ENCODE results near the gene CHRNA5. TPM values are rescaled to one million over a fixed set of nuclear protein-coding genes. Genes with fewer than 3 reads are reported as not detected.
"Not testable (repeated sequence)": the region's sequence is repeated elsewhere in the genome, so short reads cannot be mapped to it uniquely, and the experiment has no call there.

The CHRNA5 gene
- polyA plus RNA-seq (2013, experiment 1 of 2) = 17.3 TPM
- 18.2 TPM for polyA plus RNA-seq (2013, experiment 2 of 2)

- H3K27me3 ChIP-seq (ENCODE audit: control insufficient read depth in 3 of 3, insufficient read depth in 3 of 3, low read depth in 1 of 3, low read length in 3 of 3) = peaks cover 0 to 20% (median 0%) of the 10 kb centered on the region in 3 experiments
- H3K36me3 ChIP-seq (replicated peaks in 1 of 2; ENCODE audit: control insufficient read depth in 2 of 2, insufficient read depth in 2 of 2, low read length in 2 of 2) = no peaks in the 10 kb centered on the region
- H3K4ac ChIP-seq (ENCODE audit: low read length) = no peak within 1 kb of the TSS
- H3K4me1 ChIP-seq (ENCODE audit: control insufficient read depth in 2 of 2, insufficient read depth in 1 of 2, low read depth in 1 of 2, low read length in 2 of 2) = peaks cover 4% of the 10 kb centered on the region in 2 donors
- no peak within 1 kb of the TSS for H2BK5ac ChIP-seq (ENCODE audit: low read length)
- peak within 1 kb of the TSS; percentile 92 for H3K23ac ChIP-seq (ENCODE audit: low read depth, low read length, poor library complexity)
- peak within 1 kb of the TSS; percentile 79 to 90 for H3K4me3 ChIP-seq (ENCODE audit: low read length in 2 of 2)
- no CpG with 5 or more reads among the region's 75 CpGs for WGBS, 2 donors (ENCODE audit: extremely low coverage in 2 of 2, insufficient read length in 2 of 2, insufficient replicate concordance in 1 of 2)
- no peak within 1 kb of the TSS for H2AK5ac ChIP-seq (ENCODE audit: low read depth, low read length)
- DNase-seq (ENCODE audit: low spot score) = peak; percentile 96
- no peak within 1 kb of the TSS for H2BK15ac ChIP-seq (ENCODE audit: low read length)
- no peak within 1 kb of the TSS for H4K8ac ChIP-seq (ENCODE audit: low read depth, low read length)
- H3K9me3 ChIP-seq (replicated peaks in 1 of 2; ENCODE audit: control insufficient read depth in 2 of 2, insufficient read depth in 1 of 2, low read depth in 1 of 2, low read length in 2 of 2) = no peaks in the 10 kb centered on the region
- peak within 1 kb of the TSS; percentile 85 for H3K4me2 ChIP-seq (ENCODE audit: insufficient read depth, low read length, poor library complexity, severe bottlenecking)
- H2AFZ ChIP-seq (ENCODE audit: low read length) = peak within 1 kb of the TSS; percentile 96
- peak within 1 kb of the TSS; percentile 90 for H3K9ac ChIP-seq (ENCODE audit: low read depth, low read length, poor library complexity)
- no peak within 1 kb of the TSS for H4K91ac ChIP-seq (ENCODE audit: low read depth, low read length, poor library complexity)
- H3K14ac ChIP-seq (ENCODE audit: low read length) = no peak within 1 kb of the TSS
- H3K27ac ChIP-seq (replicated peaks; ENCODE audit: low read length) = peak within 1 kb of the TSS; percentile 93
- peaks cover 1% of the 10 kb centered on the region for H3K79me1 ChIP-seq (ENCODE audit: low read depth, low read length)
- peak within 1 kb of the TSS; percentile 94 for H3K18ac ChIP-seq (ENCODE audit: low read length)
- no peak within 1 kb of the TSS for H2BK12ac ChIP-seq (ENCODE audit: low read length)
- no peak within 1 kb of the TSS for H2BK120ac ChIP-seq (ENCODE audit: low read depth, low read length)
Observed at GRCh38 chr15:78565097-78565950, at the start of gene CHRNA5. Gene CHRNA5 (plus strand): TSS chr15:78565520. CDS start chr15:78565720, 200 bp downstream.

GRCh38 chr15:78520035-78520434, 45.3 kb upstream of the CHRNA5 start:
- H3K36me3 ChIP-seq (replicated peaks in 1 of 2; ENCODE audit: control insufficient read depth in 2 of 2, insufficient read depth in 2 of 2, low read length in 2 of 2); H2BK12ac ChIP-seq (ENCODE audit: low read length); H3K27me3 ChIP-seq (ENCODE audit: control insufficient read depth in 3 of 3, insufficient read depth in 3 of 3, low read depth in 1 of 3, low read length in 3 of 3); H2BK15ac ChIP-seq (ENCODE audit: low read length); H3K4ac ChIP-seq (ENCODE audit: low read length); H3K4me3 ChIP-seq (ENCODE audit: low read length in 2 of 2); H3K4me1 ChIP-seq (ENCODE audit: control insufficient read depth in 2 of 2, insufficient read depth in 1 of 2, low read depth in 1 of 2, low read length in 2 of 2); H2AK5ac ChIP-seq (ENCODE audit: low read depth, low read length); H3K79me1 ChIP-seq (ENCODE audit: low read depth, low read length); H3K4me2 ChIP-seq (ENCODE audit: insufficient read depth, low read length, poor library complexity, severe bottlenecking); H3K9ac ChIP-seq (ENCODE audit: low read depth, low read length, poor library complexity); DNase-seq (ENCODE audit: low spot score); H3K9me3 ChIP-seq (replicated peaks in 1 of 2; ENCODE audit: control insufficient read depth in 2 of 2, insufficient read depth in 1 of 2, low read depth in 1 of 2, low read length in 2 of 2); H2AFZ ChIP-seq (ENCODE audit: low read length); H4K91ac ChIP-seq (ENCODE audit: low read depth, low read length, poor library complexity); H3K18ac ChIP-seq (ENCODE audit: low read length); H3K27ac ChIP-seq (replicated peaks; ENCODE audit: low read length); H3K14ac ChIP-seq (ENCODE audit: low read length); H2BK120ac ChIP-seq (ENCODE audit: low read depth, low read length); H3K23ac ChIP-seq (ENCODE audit: low read depth, low read length, poor library complexity); H4K8ac ChIP-seq (ENCODE audit: low read depth, low read length); H2BK5ac ChIP-seq (ENCODE audit: low read length): not testable (repeated sequence)
- no CpG with 5 or more reads among the region's 3 CpGs for WGBS, 2 donors (ENCODE audit: extremely low coverage in 2 of 2, insufficient read length in 2 of 2, insufficient replicate concordance in 1 of 2)

- no peak overlapping the region for H3K18ac ChIP-seq (ENCODE audit: low read length)
- no peak overlapping the region for H2BK5ac ChIP-seq (ENCODE audit: low read length)
- H3K4me1 ChIP-seq (ENCODE audit: control insufficient read depth in 2 of 2, insufficient read depth in 1 of 2, low read depth in 1 of 2, low read length in 2 of 2) = peaks cover 0 to 2% of the 10 kb centered on the region in 2 donors
- DNase-seq (ENCODE audit: low spot score) = no peak
- no peak overlapping the region for H2BK15ac ChIP-seq (ENCODE audit: low read length)
- H3K27me3 ChIP-seq (ENCODE audit: control insufficient read depth in 3 of 3, insufficient read depth in 3 of 3, low read depth in 1 of 3, low read length in 3 of 3) = no peaks in the 10 kb centered on the region
- H3K23ac ChIP-seq (ENCODE audit: low read depth, low read length, poor library complexity) = no peak overlapping the region
- H3K27ac ChIP-seq (replicated peaks; ENCODE audit: low read length) = no peak overlapping the region
- no peak overlapping the region for H3K14ac ChIP-seq (ENCODE audit: low read length)
- H2AFZ ChIP-seq (ENCODE audit: low read length) = no peak overlapping the region
- peak overlapping the region in 1 of 2 donors; percentile 5 for H3K4me3 ChIP-seq (ENCODE audit: low read length in 2 of 2)
- H2AK5ac ChIP-seq (ENCODE audit: low read depth, low read length) = no peak overlapping the region
- H3K9me3 ChIP-seq (replicated peaks in 1 of 2; ENCODE audit: control insufficient read depth in 2 of 2, insufficient read depth in 1 of 2, low read depth in 1 of 2, low read length in 2 of 2) = peaks cover 4 to 10% of the 10 kb centered on the region in 2 donors
- H3K36me3 ChIP-seq (replicated peaks in 1 of 2; ENCODE audit: control insufficient read depth in 2 of 2, insufficient read depth in 2 of 2, low read length in 2 of 2) = no peaks in the 10 kb centered on the region
- no CpG with 5 or more reads among the region's 5 CpGs for WGBS, 2 donors (ENCODE audit: extremely low coverage in 2 of 2, insufficient read length in 2 of 2, insufficient replicate concordance in 1 of 2)
- H3K9ac ChIP-seq (ENCODE audit: low read depth, low read length, poor library complexity) = no peak overlapping the region
- no peak overlapping the region for H2BK120ac ChIP-seq (ENCODE audit: low read depth, low read length)
- no peaks in the 10 kb centered on the region for H3K79me1 ChIP-seq (ENCODE audit: low read depth, low read length)
- no peak overlapping the region for H3K4ac ChIP-seq (ENCODE audit: low read length)
- no peak overlapping the region for H3K4me2 ChIP-seq (ENCODE audit: insufficient read depth, low read length, poor library complexity, severe bottlenecking)
- H4K91ac ChIP-seq (ENCODE audit: low read depth, low read length, poor library complexity) = no peak overlapping the region
- no peak overlapping the region for H2BK12ac ChIP-seq (ENCODE audit: low read length)
- no peak overlapping the region for H4K8ac ChIP-seq (ENCODE audit: low read depth, low read length)
Observed at GRCh38 chr15:78524230-78524629, 41.1 kb upstream of the CHRNA5 start.

- Histone ChIP-seq H3K79me1 (ENCODE audit: low read depth, low read length) (no peaks in the 10 kb centered on the region), H3K4me1 (ENCODE audit: control insufficient read depth in 2 of 2, insufficient read depth in 1 of 2, low read depth in 1 of 2, low read length in 2 of 2) (no peaks in the 10 kb centered on the region), H4K91ac (ENCODE audit: low read depth, low read length, poor library complexity) (no peak overlapping the region), H3K4me2 (ENCODE audit: insufficient read depth, low read length, poor library complexity, severe bottlenecking) (no peak overlapping the region), H3K18ac (ENCODE audit: low read length) (no peak overlapping the region), H3K9me3 (replicated peaks in 1 of 2; ENCODE audit: control insufficient read depth in 2 of 2, insufficient read depth in 1 of 2, low read depth in 1 of 2, low read length in 2 of 2) (peaks cover 4 to 10% of the 10 kb centered on the region in 2 donors), H3K4me3 (ENCODE audit: low read length in 2 of 2) (no peak overlapping the region), H4K8ac (ENCODE audit: low read depth, low read length) (no peak overlapping the region), H3K27me3 (ENCODE audit: control insufficient read depth in 3 of 3, insufficient read depth in 3 of 3, low read depth in 1 of 3, low read length in 3 of 3) (no peaks in the 10 kb centered on the region), H2AFZ (ENCODE audit: low read length) (no peak overlapping the region), H2BK12ac (ENCODE audit: low read length) (no peak overlapping the region), H3K4ac (ENCODE audit: low read length) (no peak overlapping the region), H3K14ac (ENCODE audit: low read length) (no peak overlapping the region), H2BK15ac (ENCODE audit: low read length) (no peak overlapping the region), H3K9ac (ENCODE audit: low read depth, low read length, poor library complexity) (no peak overlapping the region), H3K23ac (ENCODE audit: low read depth, low read length, poor library complexity) (no peak overlapping the region), H2BK120ac (ENCODE audit: low read depth, low read length) (no peak overlapping the region), H2BK5ac (ENCODE audit: low read length) (no peak overlapping the region), H3K27ac (replicated peaks; ENCODE audit: low read length) (no peak overlapping the region), H3K36me3 (replicated peaks in 1 of 2; ENCODE audit: control insufficient read depth in 2 of 2, insufficient read depth in 2 of 2, low read length in 2 of 2) (no peaks in the 10 kb centered on the region), H2AK5ac (ENCODE audit: low read depth, low read length) (no peak overlapping the region)
- WGBS, 2 donors (ENCODE audit: extremely low coverage in 2 of 2, insufficient read length in 2 of 2, insufficient replicate concordance in 1 of 2) = no CpG with 5 or more reads among the region's 5 CpGs
- DNase-seq (ENCODE audit: low spot score) = no peak
Observed at GRCh38 chr15:78527325-78527724, 38.0 kb upstream of the CHRNA5 start.

Measured in neuronal stem cell (in vitro differentiated cells).